Lung (tissue), 12 donors: Measurements from ENCODE around the gene CLDN4. TPM values are rescaled to one million over a fixed set of nuclear protein-coding genes. Genes with fewer than 3 reads are reported as not detected.

ENCODE experiments used
- ATAC-seq: fragments of 200-7000 bp; cut with Tn5 transposase; one replicate; pipeline ENCODE4 v1.9.1; 2020; ENCODE audit warnings: moderate number of reproducible peaks; ENCODE audit not compliant: insufficient read depth, low FRiP score
- DNase-seq, 3 donors: peaks; one replicate each; pipeline ENCODE4 v3.0.0-alpha.2; 2013 to 2017
- H3K27ac ChIP-seq, 2 donors: one replicate each; pipeline ENCODE4 v1.5.1; 2013; ENCODE audit warnings: mild to moderate bottlenecking in 2 of 2, moderate library complexity in 2 of 2, control low read depth in 1 of 2, inconsistent platforms in 1 of 2, low read depth in 1 of 2, low read length in 1 of 2
- H3K27me3 ChIP-seq, 3 donors: one replicate each; pipeline ENCODE4 v1.5.1; 2013; ENCODE audit warnings: low read length in 2 of 3; ENCODE audit not compliant: control insufficient read depth in 3 of 3, insufficient read depth in 3 of 3
- H3K36me3 ChIP-seq, 4 donors: one replicate each; pipeline ENCODE4 v1.5.1; 2013; ENCODE audit warnings: low read length in 4 of 4, mild to moderate bottlenecking in 1 of 4, moderate library complexity in 1 of 4; ENCODE audit not compliant: control insufficient read depth in 4 of 4, insufficient read depth in 4 of 4
- H3K4me1 ChIP-seq, 5 donors: one replicate each; pipeline ENCODE4 v1.5.1; 2013; ENCODE audit warnings: low read length in 5 of 5, mild to moderate bottlenecking in 2 of 5, moderate library complexity in 1 of 5; ENCODE audit not compliant: control insufficient read depth in 5 of 5, insufficient read depth in 5 of 5
- H3K4me3 ChIP-seq: one replicate; pipeline ENCODE4 v1.5.1; 2013; ENCODE audit warnings: mild to moderate bottlenecking, control low read depth, moderate library complexity
- H3K9ac ChIP-seq, 2 donors: one replicate each; pipeline ENCODE4 v1.5.1; 2013; ENCODE audit warnings: low read length in 2 of 2, control low read depth in 1 of 2; ENCODE audit not compliant: insufficient read depth in 1 of 2
- H3K9me3 ChIP-seq, 4 donors: one replicate each; pipeline ENCODE4 v1.5.1; 2013; ENCODE audit warnings: low read length in 3 of 4, mild to moderate bottlenecking in 1 of 4, moderate library complexity in 1 of 4; ENCODE audit not compliant: control insufficient read depth in 4 of 4, insufficient read depth in 3 of 4
- CTCF ChIP-seq: IDR thresholded peaks from 2 replicates; pipeline ENCODE4 v1.5.1; 2012; ENCODE audit warnings: mild to moderate bottlenecking; ENCODE audit errors: control extremely low read depth, extremely low read depth
- whole genome bisulfite sequencing, 2 donors: extraction: QIAGEN DNeasy Blood & Tissue Kit; methylation state at CpG; one replicate each; pipeline ENCODE4 v1.1.7; 2013; 5-methylcytosine and 5-hydroxymethylcytosine counted together
- polyA plus RNA-seq, 2 donors: library from polyadenylated mRNA; stranded (reverse); fragments of 200-250 nt; gene quantifications; one replicate each; pipeline ENCODE4 v1.2.1, GENCODE V29; 2013
- total RNA-seq, 2 donors: library from RNA; depleted of rRNA in 1 of 2; stranded (reverse); fragments of >200 nt in 1 of 2; gene quantifications; one replicate each; pipeline ENCODE4 v1.2.1, GENCODE V29; 2014 to 2021
- donor health status: control.
- donor health status: control.
- donor health status: Bipolar disorder and iron deficiency.
- donor health status: healthy.
- donor health status: DM: yes; HTN: yes; CAD: no.

The CLDN4 gene
- total and polyA plus RNA-seq, 4 donors, result 99.8 to 169 (median 152) TPM

GRCh38 chr7:73881352-73882046 lies 50.7 kb downstream of the CLDN4 start:
- DNase-seq (no peak), ATAC-seq (no peak)
- Histone ChIP-seq H3K4me1 (peaks cover 0 to 42% (median 29%) of the 10 kb centered on the region in 5 donors), H3K4me3 (no peak overlapping the region), H3K9ac (no peak overlapping the region), H3K27me3 (no peaks in the 10 kb centered on the region), H3K36me3 (no peaks in the 10 kb centered on the region), H3K9me3 (no peaks in the 10 kb centered on the region), H3K27ac (peak overlapping the region; percentile 60 to 68)
- TF ChIP-seq CTCF, result no peak
- WGBS, 2 donors, result 42 to 57% methylated on average over 5 of the region's 5 CpGs

DNA sequence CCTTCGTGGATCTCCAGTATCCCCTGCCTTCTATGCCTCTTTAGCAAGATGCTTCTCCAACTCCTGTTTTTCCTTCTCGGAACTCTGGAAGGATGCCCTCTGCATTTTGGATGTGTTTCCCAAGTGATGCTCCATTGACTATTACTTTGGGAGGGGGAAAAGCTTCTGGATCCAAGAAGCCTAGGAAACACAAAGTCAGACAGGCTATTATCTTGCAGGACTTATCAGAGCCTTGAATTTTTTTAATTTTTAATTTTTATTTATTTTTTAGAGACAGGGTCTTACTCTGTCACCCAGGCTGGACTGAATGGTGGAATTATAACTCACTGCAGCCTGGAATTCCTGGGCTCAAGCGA lies 51.2 kb downstream of the CLDN4 start:
- H3K9me3 ChIP-seq, result no peaks in the 10 kb centered on the region
- no peak overlapping the region for H3K9ac ChIP-seq
- no peaks in the 10 kb centered on the region for H3K27me3 ChIP-seq
- no peak overlapping the region for H3K4me3 ChIP-seq
- TF ChIP-seq CTCF, result no peak
- ATAC-seq, result no peak
- DNase-seq, result no peak
- no peaks in the 10 kb centered on the region for H3K36me3 ChIP-seq
- 74 to 90% methylated on average over 3 of the region's 3 CpGs for WGBS, 2 donors
- H3K4me1 ChIP-seq, result peaks cover 0 to 42% (median 35%) of the 10 kb centered on the region in 5 donors
- no peak overlapping the region for H3K27ac ChIP-seq

Other genes starting within 250 kb of the CLDN4 start
- gene MLXIPL, start 206.5 kb upstream of the CLDN4 start, total RNA-seq, result 10 to 100 TPM in 1 of 2 donors, 1 to 10 TPM in 1; 1.3 to 16.1 TPM
- 10 to 100 TPM in 1 of 2 donors, 1 to 10 TPM in 1; 3.4 to 10.0 TPM for gene MLXIPL, start 206.5 kb upstream of the CLDN4 start, polyA plus RNA-seq
- gene VPS37D, start 163.2 kb upstream of the CLDN4 start, total RNA-seq, result 1 to 10 TPM; 1.3 to 5.5 TPM
- 1 to 10 TPM in 1 of 2 donors, under 1 TPM in 1; 0.66 to 1.3 TPM for gene VPS37D, start 163.2 kb upstream of the CLDN4 start, polyA plus RNA-seq
- gene DNAJC30, start 147.5 kb upstream of the CLDN4 start, total RNA-seq, result 10 to 100 TPM in 1 of 2 donors, 1 to 10 TPM in 1; 5.3 to 14.4 TPM
- 10 to 100 TPM in 1 of 2 donors, 1 to 10 TPM in 1; 8.1 to 10.0 TPM for gene DNAJC30, start 147.5 kb upstream of the CLDN4 start, polyA plus RNA-seq
- 10 to 100 TPM; 33.5 to 76.7 TPM for gene BUD23, start 147.4 kb upstream of the CLDN4 start, total RNA-seq
- gene BUD23, start 147.4 kb upstream of the CLDN4 start, polyA plus RNA-seq, result 100 to 1,000 TPM in 1 of 2 donors, 10 to 100 TPM in 1; 71.7 to 118 TPM
- 1 to 10 TPM; 7.7 to 8.0 TPM for gene STX1A, start 111.3 kb upstream of the CLDN4 start, total RNA-seq
- gene STX1A, start 111.3 kb upstream of the CLDN4 start, polyA plus RNA-seq, result 1 to 10 TPM; 4.1 to 7.7 TPM
- gene ABHD11, start 92.2 kb upstream of the CLDN4 start, total RNA-seq, result 10 to 100 TPM; 22.2 to 50.0 TPM
- gene ABHD11, start 92.2 kb upstream of the CLDN4 start, polyA plus RNA-seq, result 10 to 100 TPM; 30.5 to 52.9 TPM
- 10 to 100 TPM; 43.4 to 43.8 TPM for gene CLDN3, start 60.7 kb upstream of the CLDN4 start, total RNA-seq
- 10 to 100 TPM; 42.9 to 54.7 TPM for gene CLDN3, start 60.7 kb upstream of the CLDN4 start, polyA plus RNA-seq
- gene METTL27, start 11.5 kb downstream of the CLDN4 start, total RNA-seq, result 10 to 100 TPM in 1 of 2 donors, 1 to 10 TPM in 1; 6.3 to 22.1 TPM
- gene METTL27, start 11.5 kb downstream of the CLDN4 start, polyA plus RNA-seq, result 1 to 10 TPM; 2.3 to 3.9 TPM
- gene TMEM270, start 30.2 kb downstream of the CLDN4 start, total RNA-seq, result 1 to 10 TPM in 1 of 2 donors, not detected in 1; 1.1 TPM
- under 1 TPM; 0.19 to 0.20 TPM for gene TMEM270, start 30.2 kb downstream of the CLDN4 start, polyA plus RNA-seq
- gene ELN, start 197.2 kb downstream of the CLDN4 start, total RNA-seq, result 100 to 1,000 TPM; 149 to 274 TPM
- 10 to 100 TPM; 60.4 to 99.5 TPM for gene ELN, start 197.2 kb downstream of the CLDN4 start, polyA plus RNA-seq